HepG2 (cell line): ENCODE results near the gene MGMT. TPM values are rescaled to one million over a fixed set of nuclear protein-coding genes. Genes with fewer than 3 reads are reported as not detected.

Experiments
- ATAC-seq: fragments of 200-7000 bp; cut with Tn5 transposase; 3 replicates; pipeline ENCODE4 v1.9.1; 2020; ENCODE audit warnings: mild to moderate bottlenecking, moderate library complexity
- BruUV-seq: library from RNA; stranded (reverse); fragments of 400-500 nt; replicated peaks from 2 replicates; lab custom pipeline; 2021; lab: Mats Ljungman, UMichigan
- CTCF ChIA-PET: fragments of 300-600 bp; formaldehyde crosslinking; extraction: SDS; loops from one replicate; lab custom pipeline; 2021; ENCODE audit warnings: low total read pairs, inconsistent platforms, low intra/inter-chr PET ratio; lab: Yijun Ruan, JAX
- POLR2A ChIA-PET: fragments of 350-600 bp; sonication (Branson Sonifier 250); formaldehyde crosslinking; loops from one replicate; lab custom pipeline; 2020; ENCODE audit warnings: antibody characterized with exemption, inconsistent platforms; lab: Yijun Ruan, JAX
- DNase-seq: peaks from one replicate; pipeline ENCODE4 v3.0.0-alpha.2; 2015; ENCODE audit warnings: low spot score
- FAIRE-seq: peaks from 3 replicates; lab custom pipeline; 2011; peaks lifted over from hg19 to GRCh38; lab: Jason Lieb, UNC
- H2AFZ ChIP-seq: one replicate; pipeline ENCODE4 v1.6.1; 2011; ENCODE audit warnings: low read length, inconsistent platforms
- H3K27ac ChIP-seq: fragments of 300-600 bp; 3 replicates; pipeline ENCODE4 v1.8.0; 2011; ENCODE audit warnings: mixed run types, mild to moderate bottlenecking, mixed read lengths, low read length, inconsistent platforms; ENCODE audit not compliant: insufficient read depth; ENCODE audit errors: extremely low read length
- H3K27me3 ChIP-seq, 2 experiments: fragments of 200-600 bp in 1 of 2; 2 replicates in 1 of 2; 3 replicates in 1 of 2; pipeline versions ENCODE4 v1.6.0 to v1.8.0; 2011; ENCODE audit warnings: low read length in 2 of 2, mild to moderate bottlenecking in 2 of 2, moderate library complexity in 2 of 2, inconsistent platforms in 1 of 2; ENCODE audit not compliant: insufficient read depth in 2 of 2, control insufficient read depth in 1 of 2
- H3K36me3 ChIP-seq, 2 experiments: fragments of 200-600 bp in 1 of 2; replicated peaks in 1 of 2; 2 replicates in 1 of 2; 3 replicates in 1 of 2; pipeline versions ENCODE4 v1.5.1 to v1.8.0; 2011; ENCODE audit warnings: low read length in 2 of 2, inconsistent platforms in 1 of 2; ENCODE audit not compliant: insufficient read depth in 2 of 2, control insufficient read depth in 1 of 2
- H3K4me1 ChIP-seq: 2 replicates; pipeline ENCODE4 v1.5.1; 2012; ENCODE audit warnings: low read length, inconsistent platforms; ENCODE audit not compliant: insufficient read depth
- H3K4me2 ChIP-seq: 2 replicates; pipeline ENCODE4 v1.6.0; 2011; ENCODE audit warnings: low read depth, low read length, inconsistent platforms
- H3K4me3 ChIP-seq, 3 experiments: fragments of 200-600 bp in 1 of 3; sonication (generic), shearing (Covaris generic) in 1 of 3; replicated peaks in 1 of 3; 2 replicates each; pipeline ENCODE4 v1.5.1; 2011 to 2016; ENCODE audit warnings: low read length in 3 of 3, inconsistent platforms in 2 of 3, low read depth in 2 of 3, mild to moderate bottlenecking in 2 of 3, control low read depth in 1 of 3, mixed read lengths in 1 of 3; ENCODE audit not compliant: insufficient read depth in 1 of 3
- H3K79me2 ChIP-seq: one replicate; pipeline ENCODE4 v1.6.1; 2011; ENCODE audit warnings: low read length, inconsistent platforms; ENCODE audit not compliant: insufficient read depth
- H3K9ac ChIP-seq: 2 replicates; pipeline ENCODE4 v1.6.0; 2011; ENCODE audit warnings: mild to moderate bottlenecking, low read depth, low read length, inconsistent platforms; ENCODE audit not compliant: insufficient read depth
- H3K9me3 ChIP-seq: 2 replicates; pipeline ENCODE4 v1.5.1; 2012; ENCODE audit warnings: mild to moderate bottlenecking, low read length
- H4K20me1 ChIP-seq: 2 replicates; pipeline ENCODE4 v1.6.0; 2011; ENCODE audit warnings: inconsistent platforms, mild to moderate bottlenecking, low read length, moderate library complexity; ENCODE audit not compliant: insufficient read depth
- CREM ChIP-seq, 2 experiments: sonication (generic) in 1 of 2; formaldehyde crosslinking in 1 of 2; IDR thresholded peaks; 2 replicates each; pipeline versions ENCODE4 v1.4.0 to v1.6.1; 2016 to 2020; ENCODE audit warnings: antibody characterized with exemption in 1 of 2, mild to moderate bottlenecking in 1 of 2, missing genetic modification reagents in 1 of 2
- WGBS: methylation state at CpG from one replicate; pipeline ENCODE4 v1.1.6; 2017; ENCODE audit warnings: low lambda C conversion rate; 5-methylcytosine and 5-hydroxymethylcytosine counted together
- in situ Hi-C: cut with HindIII; loops from 2 replicates; pipeline ENCODE4 v1.10.0; 2017; ENCODE audit warnings: low pct_unique_long_range_greater_than_20kb; ENCODE audit not compliant: extremely low pct_ligation_motif_present
- intact Hi-C: fragments of 100-400 bp; cut with micrococcal nuclease; formaldehyde crosslinking; loops from one replicate; pipeline ENCODE4 v1.10.0; 2022; ENCODE audit not compliant: unreplicated experiment
- polyA plus RNA-seq, 8 experiments: library from polyadenylated mRNA; depleted of rRNA in 3 of 8; stranded (reverse) in 7 of 8; unstranded in 1 of 8; fragments of >200 nt; fragmentation: Illumina TruSeq in 4 of 8; extraction: Trizol in 4 of 8; gene quantifications; 2 replicates each; pipeline versions ENCODE4 v1.2.1 to v1.2.3, GENCODE V29; 2011 to 2016; ENCODE audit warnings: low read depth in 4 of 8, missing spikeins in 1 of 8, mixed read lengths in 1 of 8; ENCODE audit not compliant: insufficient read depth in 1 of 8
- total RNA-seq, 5 experiments: library from RNA; depleted of rRNA; stranded (reverse); fragments of >200 nt; fragmentation: Illumina TruSeq; extraction: Trizol; gene quantifications; 2 replicates each; pipeline ENCODE4 v1.2.3, GENCODE V29; 2016; ENCODE audit warnings: low read depth in 1 of 5
- TF ChIP-seq, protein P1 (sequence below): sonication (generic); formaldehyde crosslinking; IDR thresholded peaks from 2 replicates; pipeline ENCODE4 v1.5.0; 2020; ENCODE audit warnings: missing genetic modification reagents
- TF ChIP-seq, protein P2 (sequence below): fragments of 450-650 bp; IDR thresholded peaks from 2 replicates; pipeline ENCODE4 v1.6.1; 2017; ENCODE audit warnings: mild to moderate bottlenecking

Gene MGMT
- total and polyA plus RNA-seq, 2 of the 13 experiments (the other 11 are each of a cell fraction or from before 2014, with no cell fraction given), result 12.0 to 19.5 TPM

DNA sequence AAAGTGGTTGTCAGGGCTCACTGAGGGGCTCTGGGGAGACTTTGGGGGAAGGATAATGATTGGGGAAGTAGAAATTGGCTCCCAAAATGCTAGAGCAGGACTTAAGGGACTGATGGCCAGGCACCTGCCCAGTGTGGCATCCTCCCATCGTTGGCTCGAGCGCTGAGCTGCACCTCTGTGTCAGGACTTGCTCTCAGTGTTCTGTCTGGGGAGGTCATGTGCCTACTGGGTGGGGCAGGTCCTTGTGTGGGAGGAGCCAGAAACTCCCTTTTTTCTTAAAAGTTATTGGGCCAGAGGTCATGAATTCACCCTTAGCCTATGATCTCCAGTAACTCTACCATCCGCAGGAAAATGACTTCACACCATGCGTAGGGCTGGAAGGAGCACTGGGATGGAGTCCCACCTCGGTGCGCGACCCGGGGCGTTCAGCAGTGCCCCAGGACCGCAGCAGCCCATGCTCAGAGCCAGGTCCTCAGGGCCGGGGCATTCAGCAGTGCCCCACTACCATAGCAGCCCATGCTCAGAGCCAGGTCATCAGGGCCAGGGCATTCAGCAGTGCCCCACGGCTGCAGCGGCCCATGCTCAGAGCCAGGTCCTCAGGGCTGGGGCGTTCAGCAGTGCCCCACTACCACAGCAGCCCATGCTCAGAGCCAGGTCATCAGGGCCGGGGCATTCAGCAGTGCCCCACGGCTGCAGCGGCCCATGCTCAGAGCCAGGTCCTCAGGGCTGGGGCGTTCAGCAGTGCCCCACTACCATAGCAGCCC lies 275.1 kb downstream of the MGMT start:
- no peak overlapping the region for H3K9ac ChIP-seq
- H3K4me3 ChIP-seq, result no peak overlapping the region
- H3K36me3 ChIP-seq, result no peaks in the 10 kb centered on the region; a peak in 1 of 5 replicates
- ChIA-PET CTCF (no interaction called here), POLR2A (no interaction called here)
- no peak for FAIRE-seq
- no peak for ATAC-seq
- 87% methylated on average over 9 of the region's 19 CpGs for WGBS
- intact Hi-C loops, result no loop called here
- H3K4me2 ChIP-seq, result no peak overlapping the region
- no peak for DNase-seq
- TF ChIP-seq, protein P1, sequence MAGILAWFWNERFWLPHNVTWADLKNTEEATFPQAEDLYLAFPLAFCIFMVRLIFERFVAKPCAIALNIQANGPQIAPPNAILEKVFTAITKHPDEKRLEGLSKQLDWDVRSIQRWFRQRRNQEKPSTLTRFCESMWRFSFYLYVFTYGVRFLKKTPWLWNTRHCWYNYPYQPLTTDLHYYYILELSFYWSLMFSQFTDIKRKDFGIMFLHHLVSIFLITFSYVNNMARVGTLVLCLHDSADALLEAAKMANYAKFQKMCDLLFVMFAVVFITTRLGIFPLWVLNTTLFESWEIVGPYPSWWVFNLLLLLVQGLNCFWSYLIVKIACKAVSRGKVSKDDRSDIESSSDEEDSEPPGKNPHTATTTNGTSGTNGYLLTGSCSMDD (CRISPR knock-in tag), result no peak
- TF ChIP-seq CREM (IDR thresholded peaks at IDR 0.05) (no peak), CREM (CRISPR knock-in tag; IDR thresholded peaks at IDR 0.05) (no peak)
- TF ChIP-seq, protein P2, sequence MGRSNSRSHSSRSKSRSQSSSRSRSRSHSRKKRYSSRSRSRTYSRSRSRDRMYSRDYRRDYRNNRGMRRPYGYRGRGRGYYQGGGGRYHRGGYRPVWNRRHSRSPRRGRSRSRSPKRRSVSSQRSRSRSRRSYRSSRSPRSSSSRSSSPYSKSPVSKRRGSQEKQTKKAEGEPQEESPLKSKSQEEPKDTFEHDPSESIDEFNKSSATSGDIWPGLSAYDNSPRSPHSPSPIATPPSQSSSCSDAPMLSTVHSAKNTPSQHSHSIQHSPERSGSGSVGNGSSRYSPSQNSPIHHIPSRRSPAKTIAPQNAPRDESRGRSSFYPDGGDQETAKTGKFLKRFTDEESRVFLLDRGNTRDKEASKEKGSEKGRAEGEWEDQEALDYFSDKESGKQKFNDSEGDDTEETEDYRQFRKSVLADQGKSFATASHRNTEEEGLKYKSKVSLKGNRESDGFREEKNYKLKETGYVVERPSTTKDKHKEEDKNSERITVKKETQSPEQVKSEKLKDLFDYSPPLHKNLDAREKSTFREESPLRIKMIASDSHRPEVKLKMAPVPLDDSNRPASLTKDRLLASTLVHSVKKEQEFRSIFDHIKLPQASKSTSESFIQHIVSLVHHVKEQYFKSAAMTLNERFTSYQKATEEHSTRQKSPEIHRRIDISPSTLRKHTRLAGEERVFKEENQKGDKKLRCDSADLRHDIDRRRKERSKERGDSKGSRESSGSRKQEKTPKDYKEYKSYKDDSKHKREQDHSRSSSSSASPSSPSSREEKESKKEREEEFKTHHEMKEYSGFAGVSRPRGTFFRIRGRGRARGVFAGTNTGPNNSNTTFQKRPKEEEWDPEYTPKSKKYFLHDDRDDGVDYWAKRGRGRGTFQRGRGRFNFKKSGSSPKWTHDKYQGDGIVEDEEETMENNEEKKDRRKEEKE, result no peak
- H2AFZ ChIP-seq, result no peak overlapping the region
- peaks cover 36% of the 10 kb centered on the region; the same call in 1 of the 2 replicates for H3K9me3 ChIP-seq
- no TSS peak for BruUV-seq
- in situ Hi-C loops, result no loop called here
- no peaks in the 10 kb centered on the region for H4K20me1 ChIP-seq
- no peaks in the 10 kb centered on the region for H3K4me1 ChIP-seq
- H3K27ac ChIP-seq, result no peak overlapping the region
- H3K79me2 ChIP-seq, result no peaks in the 10 kb centered on the region
- H3K27me3 ChIP-seq, result no peaks in the 10 kb centered on the region
